ENCODE measurements around the gene TP53BP2.
"Not testable (repeated sequence)": the region's sequence is repeated elsewhere in the genome, so short reads cannot be mapped to it uniquely, and the experiment has no call there.

The TP53BP2 gene, protein sequence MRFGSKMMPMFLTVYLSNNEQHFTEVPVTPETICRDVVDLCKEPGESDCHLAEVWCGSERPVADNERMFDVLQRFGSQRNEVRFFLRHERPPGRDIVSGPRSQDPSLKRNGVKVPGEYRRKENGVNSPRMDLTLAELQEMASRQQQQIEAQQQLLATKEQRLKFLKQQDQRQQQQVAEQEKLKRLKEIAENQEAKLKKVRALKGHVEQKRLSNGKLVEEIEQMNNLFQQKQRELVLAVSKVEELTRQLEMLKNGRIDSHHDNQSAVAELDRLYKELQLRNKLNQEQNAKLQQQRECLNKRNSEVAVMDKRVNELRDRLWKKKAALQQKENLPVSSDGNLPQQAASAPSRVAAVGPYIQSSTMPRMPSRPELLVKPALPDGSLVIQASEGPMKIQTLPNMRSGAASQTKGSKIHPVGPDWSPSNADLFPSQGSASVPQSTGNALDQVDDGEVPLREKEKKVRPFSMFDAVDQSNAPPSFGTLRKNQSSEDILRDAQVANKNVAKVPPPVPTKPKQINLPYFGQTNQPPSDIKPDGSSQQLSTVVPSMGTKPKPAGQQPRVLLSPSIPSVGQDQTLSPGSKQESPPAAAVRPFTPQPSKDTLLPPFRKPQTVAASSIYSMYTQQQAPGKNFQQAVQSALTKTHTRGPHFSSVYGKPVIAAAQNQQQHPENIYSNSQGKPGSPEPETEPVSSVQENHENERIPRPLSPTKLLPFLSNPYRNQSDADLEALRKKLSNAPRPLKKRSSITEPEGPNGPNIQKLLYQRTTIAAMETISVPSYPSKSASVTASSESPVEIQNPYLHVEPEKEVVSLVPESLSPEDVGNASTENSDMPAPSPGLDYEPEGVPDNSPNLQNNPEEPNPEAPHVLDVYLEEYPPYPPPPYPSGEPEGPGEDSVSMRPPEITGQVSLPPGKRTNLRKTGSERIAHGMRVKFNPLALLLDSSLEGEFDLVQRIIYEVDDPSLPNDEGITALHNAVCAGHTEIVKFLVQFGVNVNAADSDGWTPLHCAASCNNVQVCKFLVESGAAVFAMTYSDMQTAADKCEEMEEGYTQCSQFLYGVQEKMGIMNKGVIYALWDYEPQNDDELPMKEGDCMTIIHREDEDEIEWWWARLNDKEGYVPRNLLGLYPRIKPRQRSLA

DNA sequence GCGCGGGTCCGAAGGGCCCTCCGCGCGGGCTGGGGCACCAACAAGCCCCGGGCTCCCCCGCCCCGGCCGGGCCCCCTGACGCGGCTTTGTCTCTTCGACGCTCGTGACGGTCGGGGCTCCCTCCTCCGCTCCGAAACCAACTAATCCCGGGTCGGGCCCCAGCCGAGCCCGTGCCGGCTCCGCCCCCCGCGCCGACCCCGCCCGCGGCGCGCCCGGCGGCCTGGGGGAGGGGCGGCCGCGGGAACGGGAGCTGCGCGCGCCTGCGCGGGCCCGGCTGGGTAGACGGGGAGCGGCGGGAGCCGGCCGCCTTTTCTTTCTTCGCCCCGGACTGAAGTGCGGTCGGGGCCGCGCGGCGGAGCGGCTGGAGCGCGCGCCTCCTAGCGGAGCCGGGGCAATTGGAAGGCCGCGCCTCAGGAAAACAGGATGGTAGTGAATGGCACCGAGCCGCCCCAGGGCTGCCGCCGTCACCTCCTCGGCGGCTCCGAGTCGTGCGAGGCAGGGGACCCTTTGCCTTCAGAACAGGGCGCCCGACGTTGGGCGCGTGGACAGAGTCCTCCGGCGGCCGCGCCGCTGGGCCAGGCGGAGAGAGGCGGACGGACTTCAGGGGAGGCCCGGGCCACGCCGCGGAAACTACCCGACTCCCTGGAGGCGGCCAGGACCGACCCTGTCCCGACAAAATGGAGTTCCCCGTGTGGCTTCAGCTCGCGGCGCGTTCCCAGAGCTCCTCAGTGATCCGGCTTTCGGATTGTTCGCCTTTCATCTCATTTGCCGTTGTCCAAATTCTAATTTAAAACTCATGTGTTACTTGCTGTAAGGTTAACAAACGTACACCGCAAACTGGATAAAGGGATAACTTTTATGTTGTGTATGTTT is at the start of gene TP53BP2:
TP53BP2 (minus strand) TSS at position 138 of the 873 bp plus-strand sequence. CDS start 267 bp downstream, outside the sequence.
- peak; percentile 58 for DNase-seq

DNA sequence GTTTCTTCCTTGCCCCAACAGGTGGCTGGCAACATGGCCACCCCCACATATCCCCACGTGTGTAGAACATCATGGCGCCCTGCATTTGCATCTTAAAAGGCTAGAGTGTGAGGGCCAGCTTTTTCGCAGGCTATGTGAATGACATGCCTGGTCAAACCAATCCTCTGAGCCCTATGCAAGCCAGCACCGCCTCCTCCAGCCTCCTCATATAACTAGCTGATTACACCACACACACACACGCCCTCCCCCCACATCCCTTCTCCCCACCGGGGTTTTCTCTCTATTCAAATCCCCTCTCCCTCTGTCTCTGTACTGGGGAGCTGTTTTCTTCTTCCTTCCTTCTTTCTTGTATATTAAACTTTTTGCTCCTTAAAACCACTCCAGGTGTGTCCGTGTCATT is 44.7 kb upstream of the TP53BP2 start:
- not testable (repeated sequence) for DNase-seq

DNA sequence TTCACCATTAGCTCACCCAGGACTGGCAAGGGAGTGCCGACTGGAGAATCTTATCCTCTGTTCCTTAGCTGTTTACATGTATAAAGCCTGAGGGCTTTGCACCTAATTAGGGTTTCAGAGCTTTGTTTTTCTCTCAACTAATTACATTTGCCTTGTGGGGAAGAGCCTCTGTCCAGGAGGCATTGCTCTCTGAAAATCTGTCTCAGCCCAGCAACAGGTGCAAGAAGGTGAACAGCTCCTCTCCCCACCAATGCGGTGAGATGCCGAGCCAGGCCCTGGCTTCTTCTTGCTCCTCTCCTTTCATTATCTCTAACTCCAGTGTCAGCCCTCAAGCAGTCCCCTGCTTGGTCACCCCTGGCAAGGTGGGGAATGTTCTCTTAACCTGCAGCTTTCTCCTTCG is 43.6 kb upstream of the TP53BP2 start:
- DNase-seq = not testable (repeated sequence)

DNA sequence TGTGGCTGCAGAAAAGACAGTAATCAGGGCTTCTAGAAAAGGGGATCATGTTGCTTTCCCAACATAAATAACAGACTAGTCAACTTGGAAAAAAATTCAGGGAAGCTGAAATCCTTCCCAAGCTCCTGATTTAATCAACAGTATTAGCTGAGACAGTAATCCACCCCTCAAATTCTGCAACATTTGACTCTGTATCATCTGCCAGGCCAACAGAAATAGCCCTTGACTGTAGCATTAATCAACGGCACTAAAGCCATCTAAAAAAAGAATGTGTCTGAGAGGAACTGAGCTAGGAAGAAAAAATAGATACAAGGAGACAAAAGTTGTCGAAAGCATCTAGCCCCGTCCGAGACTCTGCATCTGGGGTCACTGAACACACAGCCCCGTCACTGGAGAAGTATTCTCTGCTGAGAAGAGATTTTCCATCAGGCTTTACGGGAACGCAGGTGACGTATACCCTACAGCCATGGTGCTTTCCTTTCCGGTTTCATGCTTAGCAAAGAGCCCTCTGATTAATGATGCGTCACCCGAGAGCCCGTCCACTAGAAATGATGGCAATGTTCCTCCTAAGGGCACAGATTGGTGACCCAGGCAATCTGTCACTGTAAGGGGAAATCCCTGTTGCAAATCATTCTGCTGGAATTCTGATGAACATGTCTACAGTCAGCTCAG is 42.1 kb upstream of the TP53BP2 start:
- no peak for DNase-seq

DNA sequence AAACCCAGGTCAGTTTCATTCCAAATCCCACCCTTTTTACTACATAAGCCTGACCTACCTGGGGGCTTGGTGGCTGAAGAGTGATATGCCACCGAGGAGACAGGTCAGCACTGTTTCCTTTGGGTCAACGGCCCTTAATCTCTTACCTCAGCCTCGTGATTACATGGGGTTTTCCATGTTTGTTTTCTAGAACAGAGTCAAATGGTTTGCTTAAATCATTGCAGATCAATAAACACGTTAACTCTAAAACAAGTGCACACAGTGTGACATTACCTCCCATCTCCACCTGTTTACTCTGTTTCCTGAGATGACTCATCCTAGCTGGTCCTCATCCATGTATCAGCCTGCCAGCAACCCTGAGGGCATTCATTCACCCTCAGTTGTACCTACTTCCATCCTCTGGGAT is 40.8 kb upstream of the TP53BP2 start:
- DNase-seq = no peak

DNA sequence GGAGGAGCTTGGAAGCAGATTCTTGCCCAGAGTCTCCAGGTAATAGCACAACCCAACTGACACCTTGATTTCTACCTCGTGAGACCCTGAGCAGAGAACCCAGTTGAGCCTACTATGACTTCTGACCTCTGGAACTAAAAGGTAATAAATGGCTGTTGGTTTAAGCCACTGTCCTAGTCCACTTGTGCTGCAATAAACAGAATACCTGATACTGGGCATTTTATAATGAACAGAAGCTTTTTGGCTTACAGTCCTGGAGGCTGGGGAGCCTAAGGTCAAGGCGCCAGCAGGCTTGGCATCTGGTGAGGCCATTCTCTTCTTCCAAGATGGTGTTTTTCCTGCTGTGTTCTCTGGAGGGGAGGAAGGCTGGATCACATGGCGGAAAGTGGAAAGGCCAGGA is 39.9 kb upstream of the TP53BP2 start:
- no peak for DNase-seq

DNA sequence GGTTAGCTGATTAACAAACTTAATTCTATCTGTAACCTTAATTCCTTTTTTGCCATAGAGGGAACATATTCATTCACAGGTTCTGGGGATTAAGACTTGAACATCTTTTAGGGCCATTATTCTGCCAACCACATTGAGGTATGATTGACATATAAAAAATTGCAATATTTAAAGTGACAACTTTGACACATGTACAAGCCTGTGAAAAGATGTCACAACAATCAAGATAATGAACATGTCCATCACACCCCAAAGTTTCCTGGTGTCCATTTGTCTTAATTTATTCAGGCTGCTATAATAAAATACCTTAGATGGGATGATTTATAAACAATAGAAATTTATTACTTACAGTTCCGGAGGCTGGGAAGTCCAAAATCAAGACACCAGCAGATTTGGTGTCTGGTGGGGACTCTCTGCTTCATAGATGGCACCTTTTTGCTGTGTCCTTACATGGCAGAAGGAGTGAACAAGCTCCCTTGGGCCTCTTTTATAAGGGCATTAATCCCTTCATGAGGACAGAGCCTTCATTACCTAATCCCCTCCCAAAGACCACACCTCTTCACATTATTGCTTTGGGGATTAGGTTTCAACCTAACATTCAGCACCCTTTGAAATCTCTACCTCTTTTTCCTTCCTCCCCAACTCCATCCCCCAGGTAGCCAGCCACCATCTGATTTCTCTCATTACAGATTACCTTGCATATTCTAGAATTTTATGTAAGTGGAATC is 33.0 kb upstream of the TP53BP2 start:
- DNase-seq = no peak

DNA sequence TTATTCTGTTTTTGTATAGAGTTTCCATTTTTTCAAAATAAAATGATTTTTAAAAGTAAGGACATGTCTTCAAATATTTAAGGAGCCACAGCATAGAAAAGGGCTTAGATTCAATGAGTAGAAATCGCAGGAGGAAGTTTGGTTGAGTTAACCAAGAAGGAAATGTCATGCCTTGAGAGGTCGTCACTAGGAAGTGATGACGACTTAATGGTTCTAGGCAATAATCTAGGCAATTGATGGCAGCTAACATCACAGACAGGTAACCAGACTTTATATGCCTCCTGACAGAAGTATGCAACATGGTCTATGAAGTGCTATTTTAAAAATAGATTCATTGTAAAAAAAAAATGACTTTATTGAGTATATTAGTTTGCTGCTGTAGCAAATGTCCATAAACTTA is 32.1 kb upstream of the TP53BP2 start:
- DNase-seq = no peak

DNA sequence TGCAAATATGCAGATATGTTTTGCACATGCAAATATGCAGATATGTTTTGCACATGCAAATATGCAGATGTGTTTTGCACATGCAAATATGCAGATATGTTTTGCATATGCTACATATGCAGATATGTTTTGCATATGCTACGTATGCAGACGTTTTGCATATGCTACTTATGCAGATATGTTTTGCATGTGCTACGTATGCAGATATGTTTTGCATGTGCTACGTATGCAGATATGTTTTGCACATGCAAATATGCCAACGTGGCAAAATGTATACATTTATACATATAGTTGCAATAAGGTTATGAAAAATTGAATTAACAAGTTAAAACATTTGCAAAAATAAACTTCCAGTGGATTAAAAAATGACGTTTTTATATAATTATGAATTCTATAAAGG is 30.8 kb upstream of the TP53BP2 start:
- DNase-seq = no peak

DNA sequence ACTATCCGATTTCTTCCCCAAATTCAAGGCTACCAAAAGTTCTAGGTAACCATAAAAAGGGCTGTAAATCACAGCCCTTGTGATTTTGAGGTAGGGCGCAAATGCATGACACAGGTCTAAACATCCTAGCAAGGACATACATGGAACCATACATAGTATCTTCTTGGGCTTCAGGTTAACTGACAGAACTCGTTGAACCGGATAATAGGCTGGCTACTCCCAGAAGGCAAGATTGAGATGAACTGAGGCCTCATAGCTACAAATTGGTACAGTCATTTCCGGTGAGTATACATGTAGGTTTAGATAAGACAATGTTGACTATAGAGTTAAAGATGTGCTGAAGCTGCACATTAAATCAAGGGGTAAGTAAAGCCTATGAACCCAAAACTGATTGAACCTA is 27.3 kb upstream of the TP53BP2 start:
- no peak for DNase-seq

DNA sequence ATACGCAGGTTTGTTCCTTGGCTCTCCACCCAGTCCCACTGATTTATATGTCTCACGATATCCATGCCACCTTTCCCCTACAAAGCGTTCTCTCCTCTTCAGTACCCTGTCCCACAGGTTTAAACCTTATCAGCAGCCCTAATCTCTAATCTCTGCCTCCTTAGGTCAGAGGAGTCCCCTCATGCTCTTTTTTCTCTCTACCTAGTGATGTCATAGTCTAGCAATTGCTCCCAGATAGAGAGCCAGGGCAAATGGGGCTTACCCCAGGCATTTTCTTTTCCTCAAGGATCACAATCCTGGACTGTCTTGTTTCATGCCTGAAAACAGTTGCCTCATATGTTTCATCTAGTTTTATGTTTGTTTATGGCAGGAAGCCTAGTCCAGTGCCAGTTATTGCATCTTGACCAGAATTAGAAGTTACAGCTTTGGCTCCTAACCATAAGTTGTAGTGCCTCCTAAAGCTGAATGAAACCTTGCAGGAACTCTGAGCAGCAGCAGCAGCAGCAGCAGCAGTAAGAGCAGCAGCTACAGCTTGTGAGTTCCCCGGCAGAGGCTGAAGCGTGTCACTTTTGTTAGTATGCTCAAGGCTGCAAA is 26.7 kb upstream of the TP53BP2 start:
- no peak for DNase-seq

DNA sequence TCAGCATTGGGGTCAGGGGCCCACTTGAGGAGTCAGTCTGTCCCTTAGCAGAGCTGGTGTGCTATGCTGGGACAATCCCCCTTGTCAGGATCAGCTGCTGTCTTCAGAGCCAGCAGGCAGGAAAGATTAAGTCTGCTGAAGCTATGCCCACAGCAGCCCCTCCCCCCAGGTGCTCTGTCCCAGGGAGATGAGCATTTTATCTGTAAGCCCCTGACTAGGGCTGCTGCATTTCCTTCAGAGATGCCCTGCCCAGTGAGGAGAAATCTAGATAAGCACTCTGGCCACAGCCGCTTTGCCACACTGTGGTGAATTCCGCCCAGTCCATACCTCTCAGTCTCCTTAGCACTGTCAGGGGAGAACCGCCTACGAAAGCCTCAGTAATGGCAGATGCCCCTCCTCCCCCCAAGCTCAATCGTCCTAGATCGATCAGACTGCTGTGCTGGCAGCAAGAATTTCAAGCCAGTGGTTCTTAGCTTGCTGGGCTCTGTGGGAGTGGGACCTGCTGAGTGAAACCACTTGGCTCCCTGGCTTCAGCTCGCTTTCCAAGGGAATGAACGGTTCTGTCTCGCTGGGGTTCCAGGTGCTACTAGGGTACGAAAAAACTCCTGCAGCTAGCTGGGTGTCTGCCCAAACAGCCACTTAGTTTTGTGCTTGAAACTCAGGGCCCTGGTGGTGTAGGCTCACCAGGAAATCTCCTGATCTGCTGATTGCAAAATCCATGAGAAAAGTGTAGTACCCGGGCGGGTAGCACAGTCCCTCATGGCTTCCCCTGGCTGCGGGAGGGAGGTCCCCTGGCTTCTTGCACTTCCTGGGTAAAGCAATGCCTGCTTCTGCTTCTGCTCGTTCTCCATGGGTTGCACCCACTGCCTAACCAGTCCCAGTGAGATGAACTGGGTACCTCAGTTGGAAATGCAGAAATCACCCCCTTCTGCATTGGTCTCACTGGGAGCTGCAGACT is 25.1 kb upstream of the TP53BP2 start:
- DNase-seq = no peak

DNA sequence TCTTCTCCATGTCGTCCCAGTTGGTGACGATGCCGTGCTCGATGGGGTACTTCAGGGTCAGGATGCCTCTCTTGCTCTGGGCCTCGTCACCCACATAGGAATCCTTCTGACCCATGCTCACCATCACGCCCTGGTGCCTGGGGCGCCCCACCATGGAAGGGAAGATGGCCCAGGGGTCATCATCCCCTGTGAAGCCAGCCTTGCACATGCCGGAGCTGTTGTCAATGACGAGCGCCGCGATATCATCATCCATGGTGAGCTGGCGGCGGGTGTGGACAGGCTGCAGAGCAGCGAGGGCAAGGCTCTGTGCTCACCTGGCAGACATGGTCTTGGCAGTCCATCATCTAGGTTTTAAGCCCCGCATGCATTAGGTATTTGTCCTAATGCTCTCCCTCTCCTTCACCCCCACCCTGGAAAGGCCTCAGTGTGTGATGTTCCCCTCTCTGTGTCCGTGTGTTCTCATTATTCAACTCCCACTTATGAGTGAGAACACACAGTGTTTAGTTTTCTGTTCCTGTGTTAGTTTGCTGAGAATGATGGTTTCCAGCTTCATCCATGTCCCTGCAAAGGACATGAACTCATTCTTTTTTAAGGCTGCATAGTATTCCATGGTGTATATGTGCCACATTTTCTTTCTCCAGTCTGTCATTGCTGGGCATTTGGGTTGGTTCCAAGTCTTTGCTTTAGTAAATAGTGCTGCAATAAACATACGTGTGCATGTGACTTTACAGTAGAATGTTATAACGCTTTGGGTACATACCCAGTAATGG is 19.0 kb upstream of the TP53BP2 start:
- DNase-seq = not testable (repeated sequence)

DNA sequence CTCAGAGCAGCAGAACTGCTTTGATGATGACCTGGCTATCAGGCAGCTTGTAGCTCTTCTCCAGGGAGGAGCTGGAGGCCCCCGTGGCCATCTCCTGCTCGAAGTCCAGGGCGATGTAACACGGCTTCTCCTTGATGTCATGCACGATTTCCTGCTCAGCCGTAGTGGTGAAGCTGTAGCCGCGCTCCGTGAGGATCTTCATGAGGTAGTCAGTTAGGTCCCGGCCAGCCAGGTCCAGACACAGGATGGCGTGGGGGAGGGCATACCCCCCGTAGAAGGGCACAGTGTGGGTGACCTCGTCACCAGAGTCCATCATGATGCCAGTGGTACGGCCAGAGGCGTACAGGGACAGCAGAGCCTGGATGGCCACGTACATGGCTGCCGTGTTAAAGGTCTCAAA is 18.3 kb upstream of the TP53BP2 start:
- no peak for DNase-seq

DNA sequence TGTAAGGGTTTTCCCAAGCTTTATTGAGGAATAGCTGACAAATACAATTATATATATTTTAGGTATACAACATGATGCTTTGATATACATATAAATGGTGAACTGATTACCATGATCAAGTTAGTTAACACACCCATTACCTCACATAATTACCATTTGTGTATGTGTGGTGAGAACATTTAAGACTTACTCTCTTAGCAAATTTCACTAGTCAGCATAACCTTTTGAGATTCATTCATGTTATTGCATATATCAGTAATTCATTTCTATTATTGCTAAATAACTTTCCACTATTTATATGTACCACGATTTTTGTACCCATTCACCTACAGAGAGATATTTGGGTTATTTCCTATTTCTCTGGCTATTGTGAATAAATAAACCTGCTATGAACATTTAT is 16.2 kb upstream of the TP53BP2 start:
- DNase-seq = no peak

DNA sequence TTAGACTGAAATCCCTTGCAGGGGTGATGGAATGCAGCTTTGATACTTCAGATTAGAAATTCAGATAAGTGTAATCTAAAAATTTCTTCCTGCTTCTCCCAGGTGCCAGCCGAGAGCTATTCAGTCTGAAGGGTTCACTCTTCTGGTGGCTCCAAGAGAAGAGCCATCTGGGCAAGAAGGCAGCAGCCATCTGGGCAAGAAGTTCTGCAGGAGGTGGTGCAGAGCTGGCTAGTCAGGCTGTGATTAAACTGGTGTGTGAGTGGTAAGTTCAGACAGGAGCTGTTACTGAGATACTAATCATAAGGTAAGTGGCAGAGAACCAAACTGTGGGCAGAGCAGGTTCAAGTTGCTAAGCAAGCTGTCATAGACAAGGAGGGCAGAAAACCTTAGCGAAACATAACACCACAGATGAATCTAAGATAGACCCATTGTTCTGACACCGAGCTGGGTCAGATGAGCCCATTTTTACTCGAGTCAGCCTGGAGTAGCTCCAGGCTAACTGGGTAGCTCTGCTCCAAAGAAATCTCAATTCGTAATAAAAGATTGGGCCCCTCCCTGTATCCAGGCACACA is 14.4 kb upstream of the TP53BP2 start:
- no peak for DNase-seq

DNA sequence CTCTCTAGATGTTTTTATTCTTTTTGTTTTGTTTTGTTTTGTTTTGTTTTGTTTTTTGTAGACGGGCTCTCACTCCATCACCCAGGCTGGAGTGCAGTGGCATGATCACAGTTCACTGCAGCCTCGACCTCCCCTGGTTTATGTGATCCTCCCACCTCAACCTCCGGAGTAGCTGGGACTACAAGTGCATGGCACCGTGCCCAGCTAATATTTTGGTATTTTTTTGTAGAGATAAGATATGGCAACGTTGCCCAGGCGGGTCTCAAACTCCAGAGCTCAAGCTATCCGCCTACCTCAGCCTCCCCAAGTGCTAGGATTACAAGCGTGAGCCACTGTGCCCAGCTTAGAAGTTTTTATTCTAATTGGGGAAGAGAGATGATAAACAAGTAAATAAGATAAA is 13.3 kb upstream of the TP53BP2 start:
- no peak for DNase-seq

DNA sequence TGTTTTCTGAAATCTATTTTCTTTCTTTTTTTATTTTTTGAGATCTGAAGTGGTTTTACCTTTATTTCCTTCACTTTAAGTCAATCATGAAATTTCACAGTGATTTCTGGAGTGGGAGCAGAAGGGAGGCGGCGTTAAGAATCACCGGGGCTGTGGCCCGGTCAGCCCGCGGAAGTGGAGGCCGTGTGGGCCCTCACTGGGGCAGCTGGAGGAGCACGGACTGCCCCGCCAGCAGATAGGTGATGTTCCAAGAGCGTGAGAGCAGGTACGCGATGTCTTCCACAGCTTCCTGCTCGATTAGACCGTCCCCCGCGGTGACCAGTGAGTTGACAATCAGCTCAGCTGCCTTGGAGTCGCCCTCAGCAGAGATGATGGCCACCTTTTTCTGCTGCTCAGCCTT is 10.6 kb upstream of the TP53BP2 start:
- no peak for DNase-seq

Measured in NCI-H1417 treated with DMSO at 0.1 percent for 48 hours (cell line).